ENCODE data around the gene DEFB126. TPM values are rescaled to one million over a fixed set of nuclear protein-coding genes. Genes with fewer than 3 reads are reported as not detected.

DEFB126 gene
- total and polyA plus RNA-seq, 9 of the 15 experiments (the other 6 are each of a cell fraction or from before 2014, with no cell fraction given), result not detected

- DNase-seq (ENCODE audit: extremely low read depth in 1 of 4, low spot score in 3 of 4) (no peak), FAIRE-seq (no peak), ATAC-seq (no peak)
- no peaks in the 10 kb centered on the region for H3K36me3 ChIP-seq (ENCODE audit: control insufficient read depth, insufficient read depth, low read length)
- H3K4me2 ChIP-seq (ENCODE audit: insufficient read depth, low read length), result no peak within 1 kb of the TSS
- CTCF ChIA-PET (ENCODE audit: low intra/inter-chr PET ratio), result no interaction called here
- H4K20me1 ChIP-seq (replicated peaks; ENCODE audit: control insufficient read depth, insufficient read depth, low read length), result no peaks in the 10 kb centered on the region
- H3K9ac ChIP-seq (ENCODE audit: insufficient read depth in 1 of 2, low read depth in 2 of 2, low read length in 2 of 2), result no peak within 1 kb of the TSS
- no peaks in the 10 kb centered on the region; a peak in 2 of 5 replicates for H3K27me3 ChIP-seq (ENCODE audit: control insufficient read depth in 2 of 2, insufficient read depth in 2 of 2, low read length in 2 of 2)
- no peak within 1 kb of the TSS for H3K27ac ChIP-seq (ENCODE audit: extremely low read depth, low read depth, low read length)
- H3K4me1 ChIP-seq (replicated peaks in 1 of 2; ENCODE audit: control insufficient read depth in 2 of 2, insufficient read depth in 2 of 2, low read length in 2 of 2), result no peaks in the 10 kb centered on the region
- POLR2A ChIA-PET, result interaction anchor here (1.2 kb wide), 1 partner anchor 26 kb away, joined by 3 read pairs; no protein-coding TSS in a partner anchor
- intact Hi-C loops (cut with micrococcal nuclease), result no loop called here
- 6% methylated on average over 4 of the region's 7 CpGs for WGBS (ENCODE audit: insufficient coverage, low coverage, missing lambda C conversion rate)
- no peaks in the 10 kb centered on the region for H3K79me2 ChIP-seq (ENCODE audit: control insufficient read depth, insufficient read depth, low read length)
- in situ Hi-C loops (cut with MboI), result no loop called here
- no peak within 1 kb of the TSS for H3K4me3 ChIP-seq
- H3K9me1 ChIP-seq (ENCODE audit: control insufficient read depth, insufficient read depth, low read length), result no peaks in the 10 kb centered on the region
- no peaks in the 10 kb centered on the region for H3K9me3 ChIP-seq (replicated peaks; ENCODE audit: control insufficient read depth, insufficient read depth, low read depth, low read length)
- no peak within 1 kb of the TSS for H2AFZ ChIP-seq (ENCODE audit: low read depth, low read length)
- BruUV-seq (replicated peaks), result no TSS peak
- TF ChIP-seq ZBTB1 (CRISPR knock-in tag; IDR thresholded peaks at IDR 0.05; ENCODE audit: borderline replicate concordance, low read depth) (no peak), ZNF561 (CRISPR knock-in tag; conservative IDR thresholded peaks at IDR 0.05) (no peak), GABPA (tag; conservative IDR thresholded peaks at IDR 0.05; ENCODE audit: low read depth) (no peak), SPI1 (IDR thresholded peaks at IDR 0.05; ENCODE audit: borderline replicate concordance, low read depth, low read length) (no peak), POU5F1 (IDR thresholded peaks at IDR 0.05; ENCODE audit: borderline replicate concordance, low read depth, low read length, partially characterized antibody) (no peak), SNIP1 (IDR thresholded peaks at IDR 0.05; ENCODE audit: low read depth) (no peak), KDM1A (IDR thresholded peaks at IDR 0.05) (no peak), SUPT5H (IDR thresholded peaks at IDR 0.05) (no peak), CCNT2 (IDR thresholded peaks at IDR 0.05; ENCODE audit: borderline replicate concordance, extremely low read depth, insufficient read length, low read depth, low read length) (no peak), PHF8 (IDR thresholded peaks at IDR 0.05; ENCODE audit: borderline replicate concordance, low read length) (no peak), ILF3 (IDR thresholded peaks at IDR 0.05; ENCODE audit: borderline replicate concordance) (no peak), ZNF134 (CRISPR knock-in tag; conservative IDR thresholded peaks at IDR 0.05) (no peak), ZFPM2 (CRISPR knock-in tag; IDR thresholded peaks at IDR 0.05) (no peak)
- TF ChIP-seq, protein P1, sequence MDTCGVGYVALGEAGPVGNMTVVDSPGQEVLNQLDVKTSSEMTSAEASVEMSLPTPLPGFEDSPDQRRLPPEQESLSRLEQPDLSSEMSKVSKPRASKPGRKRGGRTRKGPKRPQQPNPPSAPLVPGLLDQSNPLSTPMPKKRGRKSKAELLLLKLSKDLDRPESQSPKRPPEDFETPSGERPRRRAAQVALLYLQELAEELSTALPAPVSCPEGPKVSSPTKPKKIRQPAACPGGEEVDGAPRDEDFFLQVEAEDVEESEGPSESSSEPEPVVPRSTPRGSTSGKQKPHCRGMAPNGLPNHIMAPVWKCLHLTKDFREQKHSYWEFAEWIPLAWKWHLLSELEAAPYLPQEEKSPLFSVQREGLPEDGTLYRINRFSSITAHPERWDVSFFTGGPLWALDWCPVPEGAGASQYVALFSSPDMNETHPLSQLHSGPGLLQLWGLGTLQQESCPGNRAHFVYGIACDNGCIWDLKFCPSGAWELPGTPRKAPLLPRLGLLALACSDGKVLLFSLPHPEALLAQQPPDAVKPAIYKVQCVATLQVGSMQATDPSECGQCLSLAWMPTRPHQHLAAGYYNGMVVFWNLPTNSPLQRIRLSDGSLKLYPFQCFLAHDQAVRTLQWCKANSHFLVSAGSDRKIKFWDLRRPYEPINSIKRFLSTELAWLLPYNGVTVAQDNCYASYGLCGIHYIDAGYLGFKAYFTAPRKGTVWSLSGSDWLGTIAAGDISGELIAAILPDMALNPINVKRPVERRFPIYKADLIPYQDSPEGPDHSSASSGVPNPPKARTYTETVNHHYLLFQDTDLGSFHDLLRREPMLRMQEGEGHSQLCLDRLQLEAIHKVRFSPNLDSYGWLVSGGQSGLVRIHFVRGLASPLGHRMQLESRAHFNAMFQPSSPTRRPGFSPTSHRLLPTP (IDR thresholded peaks at IDR 0.05; ENCODE audit: borderline replicate concordance, extremely low read depth, insufficient read length), result no peak
- TF ChIP-seq, protein P2, sequence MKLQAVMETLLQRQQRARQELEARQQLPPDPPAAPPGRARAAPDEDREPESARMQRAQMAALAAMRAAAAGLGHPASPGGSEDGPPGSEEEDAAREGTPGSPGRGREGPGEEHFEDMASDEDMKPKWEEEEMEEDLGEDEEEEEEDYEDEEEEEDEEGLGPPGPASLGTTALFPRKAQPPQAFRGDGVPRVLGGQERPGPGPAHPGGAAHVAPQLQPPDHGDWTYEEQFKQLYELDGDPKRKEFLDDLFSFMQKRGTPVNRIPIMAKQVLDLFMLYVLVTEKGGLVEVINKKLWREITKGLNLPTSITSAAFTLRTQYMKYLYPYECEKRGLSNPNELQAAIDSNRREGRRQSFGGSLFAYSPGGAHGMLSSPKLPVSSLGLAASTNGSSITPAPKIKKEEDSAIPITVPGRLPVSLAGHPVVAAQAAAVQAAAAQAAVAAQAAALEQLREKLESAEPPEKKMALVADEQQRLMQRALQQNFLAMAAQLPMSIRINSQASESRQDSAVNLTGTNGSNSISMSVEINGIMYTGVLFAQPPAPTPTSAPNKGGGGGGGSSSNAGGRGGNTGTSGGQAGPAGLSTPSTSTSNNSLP (IDR thresholded peaks at IDR 0.05; ENCODE audit: borderline replicate concordance, low read depth, low read length), result no peak
Measured at GRCh38 chr20:189611-190010, 47.2 kb downstream of the DEFB126 start, which contains the start of gene DEFB128. Gene DEFB128, minus strand, starts transcription at chr20:189711. Its CDS starts 88 bp downstream, at chr20:189623.
